Measurements from ENCODE around the gene DACT2.

Gene DACT2

DNA sequence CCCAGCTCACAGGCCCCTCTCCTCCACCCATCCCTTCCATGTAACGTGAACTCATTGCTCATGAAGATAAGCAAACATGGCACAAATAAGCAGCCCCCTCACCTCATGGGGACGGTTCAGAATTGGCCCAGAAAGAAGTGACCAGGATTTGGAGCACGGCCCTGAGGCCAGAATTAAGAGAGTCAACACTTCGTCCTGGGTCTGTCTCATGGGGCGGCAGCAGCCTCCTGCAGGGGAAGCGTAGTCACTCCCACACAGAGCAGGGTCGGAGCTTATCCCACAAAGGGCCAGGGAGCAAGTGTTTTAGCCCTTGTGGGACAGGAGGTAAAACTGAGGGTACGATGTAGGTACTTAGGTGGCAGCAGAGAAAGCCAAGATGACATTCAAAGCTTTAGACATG lies 28.6 kb upstream of the DACT2 start:
- no peak for DNase-seq (ENCODE audit: low read depth)

GRCh38 chr6:168347615-168348014 lies 28.0 kb upstream of the DACT2 start:
- no peak for DNase-seq (ENCODE audit: low read depth)

GRCh38 chr6:168347053-168347452 lies 27.5 kb upstream of the DACT2 start:
- no peak for DNase-seq (ENCODE audit: low read depth)

- DNase-seq (ENCODE audit: low read depth) = no peak
These were observed 26.5 kb upstream of the DACT2 start for GRCh38 chr6:168345896-168346754.

- no peak for DNase-seq (ENCODE audit: low read depth)
These were observed 25.7 kb upstream of the DACT2 start for GRCh38 chr6:168345266-168345665.

GRCh38 chr6:168344338-168344737 lies 24.8 kb upstream of the DACT2 start:
- DNase-seq (ENCODE audit: low read depth) = no peak

- DNase-seq (ENCODE audit: low read depth) = no peak
These were observed 23.9 kb upstream of the DACT2 start for GRCh38 chr6:168343239-168344150.

GRCh38 chr6:168342636-168343035 lies 23.1 kb upstream of the DACT2 start:
- DNase-seq (ENCODE audit: low read depth) = no peak

DNA sequence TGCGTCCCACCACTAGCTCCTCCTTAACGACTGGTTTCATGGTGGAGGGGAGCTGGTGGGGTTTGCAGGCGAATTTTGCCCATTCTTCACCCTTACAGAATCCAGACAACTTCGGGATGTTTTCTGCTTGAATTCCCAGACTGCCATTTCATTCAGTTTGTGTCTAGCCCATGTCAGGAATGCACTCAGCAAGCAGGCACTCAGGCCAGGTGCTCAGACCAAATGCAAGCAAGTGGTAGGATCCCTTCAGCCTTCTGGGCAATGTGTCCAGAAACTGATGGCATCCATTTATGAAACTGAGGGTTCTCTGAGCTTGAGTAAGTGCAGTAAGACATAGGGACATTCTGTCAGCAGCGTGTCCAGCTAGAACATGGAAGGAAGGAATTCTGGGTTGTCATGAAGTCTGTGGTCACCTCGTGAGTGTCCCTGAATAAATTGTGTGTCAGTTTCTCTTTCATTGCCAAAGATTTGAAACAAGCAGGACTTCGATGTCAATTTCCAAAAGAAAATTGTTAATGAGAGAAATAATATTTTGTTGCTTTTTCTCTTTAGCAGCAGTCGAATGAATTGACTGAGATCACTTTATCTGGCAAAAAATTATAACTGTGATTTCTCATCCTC lies 21.8 kb upstream of the DACT2 start:
- DNase-seq (ENCODE audit: low read depth) = no peak

- no peak for DNase-seq (ENCODE audit: low read depth)
These were observed 21.2 kb upstream of the DACT2 start for GRCh38 chr6:168340819-168341218.

DNA sequence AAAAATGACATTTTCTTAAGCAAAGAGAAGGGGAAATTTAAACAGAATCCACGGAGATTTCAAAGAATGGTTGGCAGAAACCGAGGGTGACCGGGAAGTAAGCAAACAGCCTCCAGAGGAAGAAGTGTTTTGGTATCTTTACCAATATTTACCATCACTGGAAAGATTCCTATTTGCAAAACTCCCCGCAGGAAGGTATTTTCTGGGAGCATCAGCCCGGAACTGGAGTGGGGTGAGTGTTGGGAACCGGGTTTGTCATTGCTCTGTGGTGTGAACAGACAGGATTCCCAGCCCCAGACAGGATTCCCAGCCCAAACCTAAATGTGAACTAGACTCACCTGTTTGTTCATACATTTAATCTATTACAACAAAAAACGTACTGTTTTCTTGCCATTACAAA lies 19.2 kb upstream of the DACT2 start:
- DNase-seq (ENCODE audit: low read depth) = no peak

DNA sequence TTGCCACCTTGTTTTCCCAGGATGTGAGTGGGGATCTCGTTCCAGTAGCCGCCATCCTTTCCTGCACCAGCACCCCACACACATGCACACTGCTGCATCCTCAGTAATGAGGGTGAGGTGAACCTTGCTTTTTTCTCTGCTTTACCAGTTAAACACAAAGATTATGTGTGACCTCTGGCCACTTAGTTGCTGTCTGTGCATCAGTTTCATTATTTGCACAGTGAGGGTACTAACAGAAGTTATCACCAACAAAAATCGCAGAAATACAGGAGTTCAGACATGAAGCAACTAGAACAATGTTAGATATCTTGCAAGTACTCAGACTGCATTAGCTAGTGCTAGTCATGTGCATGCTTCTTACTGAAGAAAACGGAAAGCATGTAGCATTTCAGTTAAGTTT lies 17.4 kb upstream of the DACT2 start:
- no peak for DNase-seq (ENCODE audit: low read depth)

DNA sequence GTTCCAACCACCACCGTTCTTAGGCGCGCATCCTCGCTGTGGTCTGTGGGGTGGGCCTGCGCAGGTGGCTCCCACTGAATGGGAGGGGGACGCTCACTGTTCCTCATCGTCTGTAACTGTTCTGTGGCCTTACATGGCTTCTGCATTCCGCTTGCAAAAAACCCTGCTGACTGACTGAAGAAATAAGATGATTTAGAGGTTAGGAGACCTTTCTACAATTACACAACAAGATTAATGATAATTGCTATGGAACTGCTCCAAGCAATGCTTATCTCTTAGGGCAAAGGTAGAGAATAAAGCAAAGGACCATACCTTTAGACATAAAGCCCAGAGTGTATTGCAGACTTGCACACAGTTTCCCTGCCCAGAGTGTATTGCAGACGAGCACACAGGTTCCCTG lies 14.4 kb upstream of the DACT2 start:
- DNase-seq (ENCODE audit: low read depth) = no peak

- DNase-seq (ENCODE audit: low read depth) = no peak
These were observed 13.9 kb upstream of the DACT2 start for GRCh38 chr6:168333491-168333890.

- DNase-seq (ENCODE audit: low read depth) = no peak
These were observed 13.5 kb upstream of the DACT2 start for GRCh38 chr6:168333039-168333438.

GRCh38 chr6:168332020-168332419 lies 12.4 kb upstream of the DACT2 start:
- no peak for DNase-seq (ENCODE audit: low read depth)

DNA sequence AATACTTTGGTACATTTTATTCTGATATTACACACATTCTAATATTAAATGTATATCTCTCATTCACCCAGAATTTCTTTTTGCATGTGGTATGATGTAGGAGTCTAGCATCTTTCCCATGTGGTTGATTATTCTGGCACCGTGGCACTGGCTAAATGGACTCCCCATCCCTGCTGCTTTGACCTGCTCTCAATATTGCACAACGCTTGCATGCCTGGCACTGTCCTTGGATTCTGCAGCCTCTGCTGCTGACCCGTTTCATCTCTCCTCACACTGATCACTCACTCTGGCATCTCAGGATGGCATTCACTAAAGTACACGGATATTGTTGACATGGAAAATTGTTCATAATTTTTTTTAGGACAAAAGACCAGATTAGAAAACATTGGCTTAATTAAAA lies 11.5 kb upstream of the DACT2 start:
- no peak for DNase-seq (ENCODE audit: low read depth)

GRCh38 chr6:168330403-168330802 lies 10.8 kb upstream of the DACT2 start:
- DNase-seq (ENCODE audit: low read depth) = no peak

- no peak for DNase-seq (ENCODE audit: low read depth)
These were observed 8.5 kb upstream of the DACT2 start for GRCh38 chr6:168328086-168328485.

DNA sequence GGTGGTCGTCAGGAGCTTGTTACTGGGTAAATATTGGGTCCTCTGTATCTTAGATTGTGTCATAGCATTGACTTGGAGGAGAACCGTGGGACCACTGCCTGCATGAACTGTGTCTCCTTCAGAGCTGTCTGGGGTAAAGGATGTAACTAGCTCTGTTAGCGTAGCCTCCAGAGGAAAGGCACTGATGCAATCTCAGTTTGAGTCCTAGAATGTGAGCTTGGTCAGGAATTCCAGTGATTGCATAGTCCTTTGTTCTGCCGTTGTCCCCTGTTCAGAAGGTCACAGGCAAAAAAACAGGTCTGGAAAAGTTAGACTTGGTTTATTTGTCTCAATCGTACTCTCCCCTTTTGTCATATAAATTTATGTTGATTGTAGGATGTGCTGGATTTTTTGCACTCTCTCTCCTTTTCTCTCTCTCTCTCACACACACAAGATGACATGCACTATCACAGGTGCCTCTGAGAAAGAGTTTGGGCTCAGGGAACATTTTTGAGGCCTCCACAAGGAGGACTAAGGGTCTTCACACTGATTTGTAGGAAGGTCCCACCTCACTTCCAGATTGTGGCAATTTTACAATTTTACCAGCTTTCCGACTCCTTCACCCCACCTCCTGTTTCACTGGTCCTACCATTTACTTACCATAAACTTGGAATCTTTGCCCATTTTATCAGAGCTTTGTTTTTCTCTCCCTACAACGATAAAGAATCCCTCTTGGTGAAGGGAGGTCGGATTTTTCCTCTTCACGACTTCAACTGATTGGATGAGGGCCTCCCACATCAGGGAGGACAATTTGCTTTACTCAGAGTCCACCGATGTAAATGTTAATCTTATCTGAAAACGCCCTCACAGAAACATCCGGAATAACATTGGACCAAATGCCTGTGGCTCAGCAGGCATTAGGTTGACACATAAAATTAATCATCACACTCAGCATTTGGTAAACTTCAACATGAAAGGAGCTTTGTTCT lies 7.0 kb upstream of the DACT2 start:
- no peak for DNase-seq (ENCODE audit: low read depth)

DNA sequence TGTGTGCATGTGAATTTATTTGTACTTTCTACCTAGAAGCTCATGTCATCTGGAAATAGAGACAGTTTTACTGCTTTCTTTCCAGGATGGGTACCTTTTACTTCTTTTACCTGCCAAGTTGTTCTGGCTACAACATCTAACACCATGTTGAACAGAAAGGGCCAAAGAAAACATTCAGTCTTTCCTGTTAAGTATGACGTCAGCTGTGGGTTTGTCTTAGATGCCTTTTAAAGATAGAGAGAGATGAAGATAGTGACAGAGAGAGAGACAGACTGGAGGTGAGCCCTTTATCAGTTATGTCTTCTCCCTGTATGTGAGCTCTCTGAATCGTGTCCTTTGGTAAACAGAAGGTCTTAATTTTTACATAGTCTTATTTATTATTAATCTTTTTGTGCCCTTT lies 3.4 kb upstream of the DACT2 start:
- no peak for DNase-seq (ENCODE audit: low read depth)

- no peak for DNase-seq (ENCODE audit: low read depth)
These were observed 1.1 kb upstream of the DACT2 start for GRCh38 chr6:168320634-168321033.

Measured in activated T-helper 1 cell treated with Interleukin-2 at 50 U/mL for 16 hours (primary cell).